ENCODE results near the gene KIF5A. TPM values are rescaled to one million over a fixed set of nuclear protein-coding genes. Genes with fewer than 3 reads are reported as not detected.

Gene KIF5A
- total and polyA plus RNA-seq, 2 of the 4 experiments (the other 2 are of a cell fraction) = 0.15 to 0.18 TPM

- Histone ChIP-seq H3K9me3 (ENCODE audit: control insufficient read depth, insufficient read depth, low read length) (no peaks in the 10 kb centered on the region), H2BK120ac (ENCODE audit: low read depth, low read length) (no peak overlapping the region), H2AK9ac (replicated peaks; ENCODE audit: low read depth, low read length, poor library complexity) (peak overlapping the region; percentile 63), H3K27me3 (ENCODE audit: control insufficient read depth, insufficient read depth, low read length) (peaks cover 47% of the 10 kb centered on the region), H3K23ac (ENCODE audit: low read depth, low read length) (no peak overlapping the region), H4K20me1 (ENCODE audit: insufficient read depth, low read length) (no peaks in the 10 kb centered on the region; the same call in 1 of the 2 replicates), H2BK15ac (ENCODE audit: low read depth, low read length) (no peak overlapping the region), H3K4me2 (ENCODE audit: low read depth, low read length) (peak overlapping the region; percentile 81), H3K79me1 (ENCODE audit: low read depth in 1 of 2, low read length in 2 of 2) (no peaks in the 10 kb centered on the region), H3K56ac (ENCODE audit: extremely low read depth, insufficient read depth, low read length) (no peak overlapping the region), H3K9me1 (ENCODE audit: insufficient read depth, low read length) (no peaks in the 10 kb centered on the region), H2BK5ac (ENCODE audit: low read depth, low read length, poor library complexity, severe bottlenecking) (no peak overlapping the region), H4K5ac (ENCODE audit: low read depth, low read length) (no peak overlapping the region), H3K14ac (replicated peaks; ENCODE audit: low read depth, low read length) (no peak overlapping the region), H2BK20ac (ENCODE audit: low read depth, low read length) (no peak overlapping the region), H3K9ac (ENCODE audit: low read depth, low read length) (no peak overlapping the region), H2AK5ac (ENCODE audit: low read depth, low read length) (no peak overlapping the region), H3K36me3 (ENCODE audit: control insufficient read depth, insufficient read depth, low read length) (no peaks in the 10 kb centered on the region), H2AFZ (replicated peaks; ENCODE audit: low read length, poor library complexity) (peak overlapping the region; percentile 92), H3K18ac (ENCODE audit: low read depth, low read length) (no peak overlapping the region), H3K4ac (ENCODE audit: low read depth, low read length) (no peak overlapping the region), H3K27ac (ENCODE audit: insufficient read depth, low read length) (no peak overlapping the region), H4K91ac (ENCODE audit: insufficient read depth, low read depth, low read length) (no peak overlapping the region), H3K4me1 (ENCODE audit: control insufficient read depth, insufficient read depth, low read length) (peaks cover 2% of the 10 kb centered on the region; the same call in 1 of the 2 replicates), H4K8ac (ENCODE audit: low read depth in 2 of 2, low read length in 2 of 2) (no peak overlapping the region), H3K4me3 (ENCODE audit: insufficient read depth, low read depth, low read length) (peak overlapping the region; percentile 43)
- 0% methylated on average over 16 of the region's 67 CpGs; no CpG with 5 or more reads in 1 of the 2 experiments for WGBS, 2 experiments (ENCODE audit: extremely low coverage in 2 of 2, insufficient read length in 1 of 2)
- dilution Hi-C loops (cut with HindIII; ENCODE audit: low sequenced_read_pairs, unreplicated experiment) = no loop called here
- intact Hi-C loops (cut with micrococcal nuclease) = loop anchor here (2.0 kb wide), 1 partner anchor 60 kb away; no protein-coding TSS in a partner anchor
- DNase-seq (no peak), ATAC-seq (ENCODE audit: low read depth) (peak; percentile 58)
- ChIA-PET POLR2A (ENCODE audit: unreplicated experiment) (no interaction called here), CTCF (interaction anchor here (0.6 to 1.5 kb wide), 13 partner anchors 11 to 117 kb away, joined by 3 to 11 read pairs (median 3); partner anchors contain the start of gene PIP4K2C)
- no peak for TF ChIP-seq CEBPB (IDR thresholded peaks at IDR 0.05; ENCODE audit: low read depth, low read length)
- TF ChIP-seq MXI1 (IDR thresholded peaks at IDR 0.05; ENCODE audit: borderline replicate concordance, low read depth, low read length) = no peak
- TF ChIP-seq NFE2L2 (IDR thresholded peaks at IDR 0.05; ENCODE audit: low read depth, low read length) = no peak
- no peak for TF ChIP-seq CHD1 (IDR thresholded peaks at IDR 0.05; ENCODE audit: low read depth, low read length)
- TF ChIP-seq RAD21 (IDR thresholded peaks at IDR 0.05; ENCODE audit: low read length) = no peak
- TF ChIP-seq, protein P1, sequence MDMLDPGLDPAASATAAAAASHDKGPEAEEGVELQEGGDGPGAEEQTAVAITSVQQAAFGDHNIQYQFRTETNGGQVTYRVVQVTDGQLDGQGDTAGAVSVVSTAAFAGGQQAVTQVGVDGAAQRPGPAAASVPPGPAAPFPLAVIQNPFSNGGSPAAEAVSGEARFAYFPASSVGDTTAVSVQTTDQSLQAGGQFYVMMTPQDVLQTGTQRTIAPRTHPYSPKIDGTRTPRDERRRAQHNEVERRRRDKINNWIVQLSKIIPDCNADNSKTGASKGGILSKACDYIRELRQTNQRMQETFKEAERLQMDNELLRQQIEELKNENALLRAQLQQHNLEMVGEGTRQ (IDR thresholded peaks at IDR 0.05; ENCODE audit: low read depth, low read length) = no peak
- TF ChIP-seq POLR2A (IDR thresholded peaks at IDR 0.05; ENCODE audit: low read depth, low read length) = no peak
- no peak for TF ChIP-seq ELK1 (IDR thresholded peaks at IDR 0.05; ENCODE audit: borderline replicate concordance, low read depth, low read length)
- BruUV-seq (replicated peaks) = no TSS peak
- in situ Hi-C loops (cut with MboI; ENCODE audit: low sequenced_read_pairs) = no loop called here
These were observed 82.5 kb downstream of the KIF5A start for GRCh38 chr12:57632073-57632957.
